Measurements from ENCODE around the gene TUBGCP3.

Gene TUBGCP3

DNA sequence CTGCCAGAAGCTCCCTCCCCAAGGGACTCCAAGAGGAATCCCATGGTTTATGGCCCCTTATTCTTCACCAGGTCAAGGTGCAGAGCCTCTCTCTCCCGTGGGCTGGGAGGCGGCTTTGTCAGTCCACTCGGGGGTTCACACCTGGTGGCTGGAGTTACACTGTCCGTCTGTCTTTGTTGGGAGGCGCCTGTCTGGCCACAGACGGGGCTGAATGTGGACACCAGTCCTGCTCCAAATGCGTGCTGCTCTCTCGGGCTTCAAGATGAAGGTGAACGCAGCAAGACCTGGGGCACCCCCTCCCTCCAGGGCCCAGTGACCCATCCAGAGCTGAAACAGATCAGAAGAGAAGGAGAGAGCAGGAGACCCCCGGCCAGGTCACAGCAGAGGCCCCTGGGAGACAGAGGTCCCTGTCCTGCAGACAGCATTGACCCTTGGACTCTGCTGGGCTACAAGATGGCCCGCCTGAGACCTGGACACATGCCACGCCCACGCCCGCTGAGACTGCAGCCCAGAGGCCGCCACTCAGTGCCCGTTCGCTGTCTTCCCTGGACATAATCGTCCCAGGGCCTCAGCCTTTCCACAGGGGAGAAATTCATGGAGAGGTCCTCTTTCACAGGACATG, 29.9 kb upstream of the TUBGCP3 start:
- no peak for DNase-seq (ENCODE audit: low read depth in 2 of 2)

DNA sequence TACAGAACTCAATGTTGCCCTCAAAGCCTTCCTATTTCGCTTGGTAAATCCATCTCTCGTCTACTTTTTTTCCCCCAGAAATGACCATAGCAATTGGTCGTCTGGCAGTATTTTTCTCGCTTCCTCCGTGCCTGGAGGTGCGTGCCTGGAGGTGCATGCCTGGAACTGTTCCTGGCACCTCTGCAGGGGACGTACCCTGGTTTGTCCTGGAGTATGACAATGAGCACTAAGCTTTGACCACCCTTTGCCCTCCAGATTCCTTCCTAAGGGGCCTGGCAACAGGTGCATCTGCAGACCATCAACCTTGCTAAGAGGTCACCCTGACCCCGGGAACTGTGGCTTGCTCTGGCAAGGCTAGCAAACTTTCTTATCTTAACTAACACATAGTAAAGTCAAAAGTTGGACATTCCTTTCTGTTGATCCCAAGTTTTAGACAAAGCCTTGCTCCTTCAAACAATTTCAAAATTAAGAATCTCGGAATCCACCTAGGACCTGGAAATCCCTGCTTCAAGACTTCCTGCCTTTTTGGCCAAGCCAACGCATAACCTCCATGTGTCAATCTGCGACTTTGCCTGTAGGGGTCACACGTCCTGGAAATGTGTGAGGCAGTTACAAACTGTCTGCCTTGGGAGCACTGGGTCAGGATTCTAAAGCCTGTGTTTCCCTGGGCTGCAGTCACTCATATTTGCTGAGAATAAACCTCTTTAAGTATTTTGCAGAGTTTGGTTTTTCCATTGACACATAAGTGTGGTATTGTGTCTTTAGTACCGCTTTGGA, 28.8 kb upstream of the TUBGCP3 start:
- no peak for DNase-seq (ENCODE audit: low read depth in 2 of 2)

DNA sequence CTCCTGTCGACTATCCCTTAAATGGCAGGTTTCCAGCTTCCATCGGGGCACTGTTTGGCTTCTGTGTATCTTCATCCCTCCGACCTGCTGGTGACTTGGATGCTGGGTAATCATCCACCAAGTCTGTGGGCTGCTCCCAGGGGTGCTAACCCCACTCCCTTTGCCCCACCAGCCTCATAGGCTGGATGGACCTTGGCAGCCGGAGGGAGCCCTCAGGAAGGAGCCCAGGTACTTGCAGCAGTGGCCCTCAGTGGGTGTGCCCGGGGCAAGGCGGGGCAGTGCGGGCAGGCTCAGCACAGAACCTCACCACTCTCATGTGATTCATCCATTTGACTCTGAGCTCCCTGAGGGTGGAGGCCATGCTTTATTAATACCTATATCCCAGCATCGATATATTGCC, 27.4 kb upstream of the TUBGCP3 start:
- no peak for DNase-seq (ENCODE audit: low read depth in 2 of 2)

DNA sequence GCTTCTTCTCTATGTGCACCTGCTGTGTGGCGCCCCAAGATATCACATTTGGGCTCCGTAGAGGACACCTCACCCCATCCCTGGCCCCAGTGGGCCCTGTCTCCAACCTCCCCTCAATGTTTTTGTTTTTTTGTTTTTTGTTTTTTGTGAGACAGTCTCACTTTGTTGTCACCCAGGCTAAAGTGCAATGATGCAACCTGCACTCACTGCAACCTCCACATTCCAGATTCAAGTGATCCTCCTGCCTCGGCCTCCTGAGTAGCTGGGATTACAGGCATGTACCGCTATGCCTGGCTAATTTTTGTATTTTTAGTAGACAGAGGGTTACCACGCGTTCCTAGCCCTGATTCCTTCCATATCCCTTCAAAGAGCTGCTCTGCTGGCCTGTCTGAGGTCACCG, 26.9 kb upstream of the TUBGCP3 start:
- DNase-seq (ENCODE audit: low read depth in 2 of 2) = no peak

DNA sequence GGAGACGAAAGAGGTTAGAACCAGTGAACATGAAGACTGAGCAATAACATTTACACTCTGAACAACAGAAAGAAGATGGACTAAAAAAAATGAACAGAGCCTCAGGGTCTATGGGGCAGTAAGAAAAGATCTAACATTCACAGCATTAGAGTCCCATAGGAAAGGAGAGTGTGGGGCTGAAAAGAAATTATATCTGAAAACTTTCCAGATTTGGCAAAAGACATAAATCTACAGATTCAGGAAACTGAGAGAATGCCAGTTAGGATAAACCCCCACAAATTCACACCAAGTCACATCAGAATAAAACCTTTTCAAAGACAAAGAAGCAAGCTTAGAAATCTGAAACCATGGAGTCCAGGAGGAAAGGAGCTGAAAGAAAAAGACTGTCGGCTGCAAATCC, 20.3 kb upstream of the TUBGCP3 start:
- no peak for DNase-seq (ENCODE audit: low read depth in 2 of 2)

DNA sequence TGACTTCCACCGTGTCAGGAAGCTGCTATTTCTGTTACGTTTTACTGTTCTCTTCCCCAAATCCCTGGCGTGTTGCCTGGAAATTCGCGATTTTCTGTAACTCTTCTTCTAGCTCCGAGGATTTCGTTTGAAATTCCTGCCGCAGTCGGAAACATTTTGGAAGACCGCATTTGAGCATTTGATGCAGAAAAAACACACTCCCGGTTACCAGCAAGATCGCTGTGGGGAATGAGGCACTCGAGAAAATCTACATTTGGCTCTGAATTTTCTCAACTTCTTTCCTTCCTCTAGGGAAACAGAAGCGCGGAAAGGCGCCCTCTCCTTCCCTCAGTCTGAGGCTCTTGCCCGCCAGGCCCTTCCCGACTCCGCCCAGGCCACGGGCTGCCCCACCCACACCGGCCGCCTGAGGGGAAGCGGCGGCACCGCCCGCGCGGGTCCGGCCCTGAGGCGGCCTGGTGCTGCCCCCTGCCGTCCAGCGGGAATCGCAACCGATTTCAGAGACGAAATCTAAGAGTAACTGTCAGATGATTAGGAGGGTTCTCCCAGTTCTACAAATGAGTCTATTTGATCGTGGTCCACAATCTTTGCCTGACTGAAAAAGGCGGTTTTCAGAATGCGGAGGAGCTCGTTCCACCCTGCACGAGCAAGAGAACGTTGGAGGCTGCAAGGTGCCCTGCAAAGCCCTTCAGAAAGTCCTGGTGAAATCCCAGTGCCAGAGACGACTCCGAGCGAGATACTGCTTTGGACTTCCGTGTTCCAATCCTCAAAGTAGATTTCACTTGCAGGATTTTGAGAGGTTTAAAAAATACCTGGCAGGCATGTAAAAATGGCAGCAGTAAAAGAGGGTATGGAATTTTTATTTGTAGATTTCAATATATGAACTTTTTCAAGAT, 18.4 kb upstream of the TUBGCP3 start:
- peak; percentile 65 to 76 for DNase-seq (ENCODE audit: low read depth in 2 of 2)

DNA sequence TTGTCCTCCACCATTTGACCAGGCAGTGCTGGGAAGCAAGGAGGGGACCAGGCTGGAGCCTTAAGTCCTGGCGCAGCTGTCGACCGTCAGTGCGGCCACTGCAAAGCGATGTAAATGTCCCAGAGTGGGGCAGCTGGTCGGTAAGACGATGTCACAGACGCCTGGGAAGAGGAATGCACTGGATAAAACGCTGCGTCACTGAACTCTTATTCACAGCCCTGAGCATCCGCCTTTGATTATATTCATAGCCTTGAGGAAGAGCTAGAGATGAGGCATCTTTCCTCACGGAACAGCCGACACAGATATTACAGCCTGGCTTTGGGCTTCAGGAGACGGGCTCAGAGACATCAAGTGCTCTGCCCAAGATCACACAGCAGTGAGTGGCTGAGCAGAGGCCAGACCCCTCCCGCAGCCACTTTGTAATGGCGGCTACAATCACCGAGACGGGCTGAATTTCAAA, 17.6 kb upstream of the TUBGCP3 start:
- DNase-seq (ENCODE audit: low read depth in 2 of 2) = no peak

DNA sequence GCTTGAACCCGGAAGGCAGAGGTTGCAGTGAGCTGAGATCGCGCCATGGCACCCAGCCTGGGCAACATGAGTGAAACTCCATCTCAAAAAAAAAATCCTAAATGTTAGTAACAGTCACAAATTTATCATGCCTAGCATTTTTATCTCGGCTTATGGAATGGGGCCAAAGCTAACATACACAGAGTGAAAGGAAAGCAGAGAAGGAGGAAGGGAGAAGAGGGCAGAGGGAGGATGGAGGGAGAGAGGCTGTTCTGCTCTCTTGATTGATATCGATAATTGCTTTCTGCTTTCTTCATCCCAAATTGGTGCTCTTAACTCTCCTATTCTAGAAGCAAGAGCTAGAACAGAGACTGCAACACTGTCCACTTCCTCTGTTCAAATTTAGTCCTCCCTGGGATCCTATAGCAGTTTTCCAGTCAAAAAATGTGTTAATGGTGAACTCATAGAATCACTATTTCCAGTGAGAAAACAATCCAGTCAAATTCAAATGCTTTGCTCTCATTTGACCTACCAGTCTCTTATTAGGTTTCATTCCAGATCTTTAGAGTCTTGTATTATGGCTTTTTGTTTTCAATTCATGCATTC, 15.8 kb upstream of the TUBGCP3 start:
- no peak for DNase-seq (ENCODE audit: low read depth in 2 of 2)

DNA sequence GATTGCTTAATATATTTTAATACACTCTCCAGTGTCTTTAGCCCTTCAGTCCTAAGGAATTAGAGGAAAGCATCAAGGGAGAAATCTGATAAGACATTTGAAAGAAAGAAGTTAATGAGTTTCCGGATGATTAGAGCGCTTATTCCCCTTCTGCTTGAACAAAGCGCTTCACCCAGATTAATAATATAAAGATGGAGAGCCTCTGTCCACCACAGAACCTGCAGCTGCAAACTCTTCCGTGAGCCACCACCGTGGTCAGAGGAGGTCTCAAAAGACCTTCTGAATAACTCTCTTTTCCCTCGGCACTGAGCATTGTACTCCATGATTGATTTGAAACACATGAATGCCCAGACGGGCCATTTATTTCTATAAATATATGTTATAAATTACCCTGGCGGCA, 14.2 kb upstream of the TUBGCP3 start:
- no peak for DNase-seq (ENCODE audit: low read depth in 2 of 2)

DNA sequence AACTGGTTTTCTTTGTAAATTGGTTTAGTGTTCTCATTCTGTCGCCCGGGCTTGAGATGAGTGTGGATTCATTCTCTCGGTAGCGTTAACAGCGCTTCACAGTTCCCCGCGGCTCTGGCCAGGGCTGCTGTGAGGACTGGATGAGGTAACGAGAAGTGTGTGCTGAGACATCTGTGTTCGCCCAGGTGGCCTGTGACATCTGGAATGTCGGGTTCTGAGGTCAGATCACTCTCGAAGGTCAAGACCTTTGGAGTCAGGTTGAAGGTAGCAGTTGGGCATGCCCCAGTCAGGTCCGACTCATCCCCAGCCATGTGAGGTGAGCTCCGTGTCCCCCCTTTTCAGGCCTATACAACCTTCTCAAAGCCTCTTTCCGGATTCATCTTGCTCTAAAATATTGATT, 13.4 kb upstream of the TUBGCP3 start:
- no peak for DNase-seq (ENCODE audit: low read depth in 2 of 2)

DNA sequence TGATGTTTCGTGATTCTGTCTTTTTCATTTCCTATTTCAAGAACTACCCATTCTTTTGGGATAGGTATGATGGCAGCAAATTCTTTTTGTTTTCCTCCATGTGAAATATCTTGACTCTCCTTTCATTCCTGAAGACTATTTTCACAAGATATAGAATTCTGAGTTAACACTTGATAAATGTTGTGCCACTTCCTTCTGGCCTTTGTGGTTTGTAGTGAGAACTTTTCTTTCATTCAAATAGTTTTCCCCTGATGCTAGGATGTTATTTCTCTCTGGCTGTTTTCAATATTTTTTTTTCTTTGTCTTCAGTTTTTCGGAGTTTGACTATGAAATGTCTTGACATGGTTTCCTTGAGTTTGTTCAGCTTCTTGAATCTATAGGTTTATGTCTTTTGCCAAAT, 8.3 kb upstream of the TUBGCP3 start:
- DNase-seq (ENCODE audit: low read depth in 2 of 2) = no peak

DNA sequence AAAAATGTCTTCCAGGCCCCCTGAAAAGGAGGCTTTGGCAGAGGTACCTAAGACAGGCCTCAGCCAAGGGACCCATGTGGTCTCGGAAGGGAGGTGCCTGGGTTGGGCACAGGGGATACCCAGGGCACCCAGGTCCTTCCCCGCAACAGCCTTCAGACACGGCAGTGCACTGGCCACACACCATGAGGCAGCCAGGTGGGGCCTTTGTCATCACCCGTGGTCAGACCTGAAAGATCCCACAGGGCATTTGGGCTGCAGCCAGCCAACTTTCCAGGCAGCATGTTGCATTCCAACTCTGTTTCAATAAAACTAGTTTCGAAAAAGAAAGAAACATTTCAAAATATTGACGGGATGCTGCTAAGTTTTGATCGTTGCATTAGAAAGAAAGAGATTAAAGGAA, 4.7 kb upstream of the TUBGCP3 start:
- DNase-seq (ENCODE audit: low read depth in 2 of 2) = no peak

DNA sequence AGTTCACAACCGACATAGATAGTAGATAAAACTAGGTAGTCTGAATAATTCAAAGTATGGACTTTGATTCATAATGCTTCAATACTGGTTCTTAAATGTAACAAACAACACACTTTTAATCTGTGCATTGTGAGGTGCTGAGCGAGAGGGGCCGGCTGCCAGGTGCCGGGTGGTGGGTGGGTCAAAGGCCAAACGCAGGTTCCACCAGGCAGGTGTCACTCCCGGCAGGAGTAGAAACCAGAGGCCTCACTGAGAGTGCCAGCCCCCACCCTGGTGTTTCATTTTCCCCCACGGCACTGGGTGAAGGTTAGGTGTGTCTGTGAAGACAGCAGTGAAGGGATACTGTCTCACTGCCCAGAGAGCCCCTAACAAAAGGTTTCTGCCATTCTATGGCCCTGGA, 4.2 kb upstream of the TUBGCP3 start:
- DNase-seq (ENCODE audit: low read depth in 2 of 2) = no peak

DNA sequence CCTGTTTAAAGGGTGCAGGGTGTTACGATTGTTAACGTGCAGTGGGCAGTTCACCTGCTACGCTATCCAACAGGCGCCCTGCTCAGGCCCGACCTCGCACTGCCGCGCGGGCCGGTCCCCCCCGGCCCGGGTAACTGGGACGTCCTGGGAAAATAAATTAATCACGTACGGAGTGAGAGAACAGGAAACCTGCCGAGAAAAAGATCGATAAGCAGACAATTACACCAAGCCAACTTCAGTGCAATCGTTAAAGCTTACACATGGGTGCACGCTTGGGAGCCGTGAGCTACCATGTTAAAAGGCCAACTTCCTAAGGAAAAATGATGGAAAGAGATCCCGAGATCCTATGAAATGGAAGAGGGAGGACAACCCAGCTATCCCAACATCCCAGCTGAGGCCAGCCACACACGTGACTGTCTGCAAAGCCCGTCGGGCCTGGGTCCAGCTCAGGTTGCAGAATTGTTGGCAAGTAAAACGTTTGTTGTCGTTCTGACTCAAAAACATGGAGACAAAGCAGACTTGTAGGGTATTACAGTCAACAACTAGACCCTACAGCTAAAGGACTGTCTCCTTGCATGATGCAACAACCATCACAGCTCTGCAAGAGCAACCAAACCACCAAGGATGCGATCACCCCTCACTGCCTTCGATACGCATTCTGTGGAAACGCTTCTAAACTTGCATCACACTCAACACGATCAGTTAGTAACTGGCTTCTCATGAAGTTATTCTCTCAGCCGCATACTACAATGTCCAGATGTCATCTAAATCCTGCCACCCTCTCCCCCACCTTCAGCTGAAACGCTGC, 741 bp upstream of the TUBGCP3 start:
- DNase-seq (ENCODE audit: low read depth in 2 of 2) = no peak

DNA sequence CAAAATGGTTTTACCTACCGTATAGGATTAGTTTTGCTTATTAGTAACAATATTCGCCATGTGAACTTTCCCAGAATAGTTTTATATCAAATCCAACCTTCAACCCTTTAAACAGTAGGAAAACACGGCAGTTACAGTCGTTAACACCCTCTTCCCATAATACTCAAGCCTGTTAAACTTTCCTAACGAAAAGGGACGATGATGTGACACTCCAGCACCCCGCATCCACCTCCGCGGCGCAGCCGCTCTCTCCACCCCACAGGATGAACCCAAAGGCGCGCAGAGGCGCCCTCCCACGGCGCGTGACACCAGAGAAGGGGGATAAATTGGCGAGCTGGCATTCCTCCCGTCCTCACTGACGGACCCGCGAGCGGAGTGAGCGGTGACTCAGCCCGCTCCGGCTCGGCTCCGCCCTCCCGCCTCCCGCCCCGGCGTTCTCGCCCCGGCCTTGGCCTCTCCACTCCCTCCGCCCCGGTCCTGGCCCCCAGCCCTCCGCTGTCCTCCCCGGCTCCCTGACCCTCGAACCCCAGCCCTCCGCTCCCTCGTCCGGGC, 665 bp downstream of the TUBGCP3 start:
- DNase-seq (ENCODE audit: low read depth in 2 of 2) = peak; percentile 31 to 41

DNA sequence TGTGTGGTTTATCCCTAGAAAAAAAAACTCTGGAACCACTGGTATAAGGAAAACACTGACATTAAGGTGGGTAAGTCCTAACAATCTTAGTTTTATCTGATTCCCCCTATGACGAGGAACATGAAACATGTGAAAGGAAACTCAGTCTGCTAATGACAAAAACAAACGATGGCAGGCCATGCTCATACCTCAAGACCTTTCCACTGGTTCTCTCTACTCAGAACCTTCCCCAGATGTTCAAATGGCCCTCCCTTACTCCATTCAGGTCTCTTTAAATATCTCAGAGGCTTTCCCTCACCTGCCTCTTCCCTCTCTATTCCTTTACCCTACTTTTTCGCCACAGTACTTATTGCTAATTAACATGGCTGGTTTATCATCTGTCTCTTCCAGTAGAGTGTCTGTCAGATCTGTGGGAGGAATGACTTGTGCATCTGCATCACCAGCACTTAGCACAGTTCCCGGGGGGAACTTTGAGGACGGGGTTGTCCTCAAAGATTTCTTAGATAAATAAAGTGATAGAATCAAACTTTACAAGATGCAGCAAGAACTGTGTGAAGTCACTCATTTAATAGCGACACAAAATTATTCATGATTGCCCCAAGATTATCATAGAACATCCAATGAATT, 1.5 kb downstream of the TUBGCP3 start:
- DNase-seq (ENCODE audit: low read depth in 2 of 2) = no peak

DNA sequence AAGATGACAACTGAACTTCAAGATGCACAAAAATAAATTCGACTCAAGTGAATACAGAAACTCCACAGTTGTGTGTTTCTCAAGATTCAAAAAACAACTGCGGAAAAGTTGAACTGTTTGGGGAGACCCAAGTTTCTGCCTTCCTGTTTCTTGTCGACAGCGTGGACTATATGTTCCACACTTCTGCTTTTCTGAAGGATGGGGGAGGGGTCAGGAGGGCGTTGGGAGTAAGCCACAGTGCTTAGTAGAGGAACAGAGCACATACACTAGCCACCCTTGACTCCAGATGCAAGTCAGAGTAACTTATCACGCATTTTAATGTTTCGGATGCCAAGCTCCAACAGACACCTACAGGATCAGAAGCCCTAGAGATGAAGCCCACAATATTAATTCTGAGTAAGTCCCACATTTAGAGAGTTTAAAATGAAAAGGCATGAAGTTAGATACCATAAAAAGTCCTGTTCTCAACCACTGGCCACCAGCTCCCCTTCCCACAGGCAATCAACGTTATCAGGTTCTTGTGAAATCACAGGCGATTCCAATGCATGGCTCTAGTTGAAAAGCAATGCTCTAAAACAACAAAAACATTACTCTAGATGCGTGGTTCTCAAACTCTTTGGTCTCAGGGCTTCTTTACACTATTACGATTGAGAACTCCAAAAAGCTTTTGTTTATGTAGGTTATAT, 4.2 kb downstream of the TUBGCP3 start:
- no peak for DNase-seq (ENCODE audit: low read depth in 2 of 2)

DNA sequence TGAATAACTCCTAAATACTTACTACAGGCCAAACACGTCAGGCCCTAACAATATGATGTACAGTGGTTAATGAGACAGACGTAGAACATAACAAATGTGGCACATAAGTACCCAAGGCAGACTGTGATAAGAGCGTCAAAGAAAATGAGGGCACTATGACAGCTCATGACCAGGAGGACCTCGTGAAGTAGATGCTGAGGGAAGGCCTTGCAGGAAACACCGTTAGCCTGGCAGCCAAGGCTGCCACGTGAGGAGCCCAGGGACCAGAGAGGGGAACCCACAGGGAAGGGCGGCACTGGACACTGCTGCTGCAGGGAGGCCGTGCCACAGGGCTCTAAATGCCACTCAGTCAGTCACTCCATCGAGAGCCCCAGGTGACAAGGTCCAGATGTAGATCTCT, 5.7 kb downstream of the TUBGCP3 start:
- no peak for DNase-seq (ENCODE audit: low read depth in 2 of 2)

DNA sequence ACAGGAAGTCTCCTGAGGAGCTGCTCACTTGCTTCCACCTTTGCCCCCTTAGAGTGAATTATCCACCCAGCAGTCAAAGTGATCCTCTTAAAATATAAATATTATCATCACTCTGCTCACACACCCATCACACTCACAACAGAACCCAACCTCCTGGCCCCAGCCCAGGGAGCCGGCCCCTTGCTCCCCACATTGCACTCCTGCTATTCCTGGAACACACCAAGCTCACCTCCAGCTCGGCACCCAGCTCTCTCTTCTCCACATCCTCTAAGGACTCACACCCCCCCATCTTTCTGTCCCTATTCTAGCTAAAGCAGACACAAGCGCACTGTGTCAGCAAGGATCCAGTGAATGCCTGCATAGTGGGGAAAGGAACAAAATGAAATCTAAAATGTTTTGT, 7.0 kb downstream of the TUBGCP3 start:
- DNase-seq (ENCODE audit: low read depth in 2 of 2) = no peak

DNA sequence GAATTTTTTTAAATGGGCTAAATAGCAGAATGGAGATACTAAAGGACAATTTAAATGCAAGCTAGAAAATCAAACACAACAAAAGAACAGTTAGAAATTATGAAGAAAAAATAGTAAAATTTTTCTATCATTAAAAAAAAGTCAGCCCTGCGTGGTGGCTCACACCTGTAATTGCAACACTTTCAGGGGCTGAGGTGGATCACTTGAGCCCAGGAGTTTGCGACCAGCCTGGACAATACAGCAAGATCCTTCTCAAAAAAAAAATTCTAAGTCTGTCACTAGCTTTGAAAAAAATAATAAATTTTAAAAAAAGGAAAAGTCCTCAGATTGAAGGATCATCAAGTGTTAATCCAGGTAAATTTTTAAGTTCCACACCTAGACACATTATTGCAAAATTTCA, 7.7 kb downstream of the TUBGCP3 start:
- DNase-seq (ENCODE audit: low read depth in 2 of 2) = no peak
